ENCODE results near the gene MARCHF10. TPM values are rescaled to one million over a fixed set of nuclear protein-coding genes. Genes with fewer than 3 reads are reported as not detected.

The MARCHF10 gene
- total and polyA plus RNA-seq, 2 donors: 0.14 to 1.1 TPM

- Histone ChIP-seq H3K27ac (ENCODE audit: low read depth in 1 of 2, low read length in 1 of 2) (no peak overlapping the region), H3K36me3 (ENCODE audit: control insufficient read depth in 2 of 2, insufficient read depth in 2 of 2, low read length in 1 of 2) (no peaks in the 10 kb centered on the region), H3K27me3 (ENCODE audit: control insufficient read depth in 2 of 2, insufficient read depth in 1 of 2, low read length in 1 of 2) (no peaks in the 10 kb centered on the region), H3K4me3 (ENCODE audit: low read length in 2 of 2) (no peak overlapping the region), H3K9me3 (ENCODE audit: control insufficient read depth in 2 of 2, insufficient read depth in 1 of 2, low read length in 1 of 2) (peaks cover 0 to 5% of the 10 kb centered on the region in 2 donors), H3K4me1 (ENCODE audit: control insufficient read depth in 2 of 2, insufficient read depth in 2 of 2, low read length in 2 of 2) (no peaks in the 10 kb centered on the region)
- 94% methylated on average over 17 of the region's 17 CpGs for WGBS
- DNase-seq (ENCODE audit: low read depth in 6 of 9, low spot score in 9 of 9): no peak
Observed at GRCh38 chr17:62713086-62713881, 94.8 kb downstream of the MARCHF10 start.

- WGBS: 94% methylated on average over 8 of the region's 8 CpGs
- Histone ChIP-seq H3K27ac (ENCODE audit: low read depth in 1 of 2, low read length in 1 of 2) (no peak overlapping the region), H3K36me3 (ENCODE audit: control insufficient read depth in 2 of 2, insufficient read depth in 2 of 2, low read length in 1 of 2) (no peaks in the 10 kb centered on the region), H3K4me1 (ENCODE audit: control insufficient read depth in 2 of 2, insufficient read depth in 2 of 2, low read length in 2 of 2) (no peaks in the 10 kb centered on the region), H3K9me3 (ENCODE audit: control insufficient read depth in 2 of 2, insufficient read depth in 1 of 2, low read length in 1 of 2) (peaks cover 0 to 6% of the 10 kb centered on the region in 2 donors), H3K4me3 (ENCODE audit: low read length in 2 of 2) (no peak overlapping the region), H3K27me3 (ENCODE audit: control insufficient read depth in 2 of 2, insufficient read depth in 1 of 2, low read length in 1 of 2) (no peaks in the 10 kb centered on the region)
- DNase-seq (ENCODE audit: low read depth in 6 of 9, low spot score in 9 of 9): no peak
Observed at GRCh38 chr17:62712171-62712581, 95.9 kb downstream of the MARCHF10 start.

GRCh38 chr17:62708587-62708986 is 99.5 kb downstream of the MARCHF10 start:
- DNase-seq (ENCODE audit: low read depth in 6 of 9, low spot score in 9 of 9): no peak
- H3K27me3 ChIP-seq (ENCODE audit: control insufficient read depth in 2 of 2, insufficient read depth in 1 of 2, low read length in 1 of 2): peaks cover 5 to 25% of the 10 kb centered on the region in 2 donors
- H3K4me3 ChIP-seq (ENCODE audit: low read length in 2 of 2): no peak overlapping the region
- WGBS: 86% methylated on average over 2 of the region's 2 CpGs
- H3K36me3 ChIP-seq (ENCODE audit: control insufficient read depth in 2 of 2, insufficient read depth in 2 of 2, low read length in 1 of 2): no peaks in the 10 kb centered on the region
- H3K4me1 ChIP-seq (ENCODE audit: control insufficient read depth in 2 of 2, insufficient read depth in 2 of 2, low read length in 2 of 2): peaks cover 3 to 18% of the 10 kb centered on the region in 2 donors
- peaks cover 0 to 6% of the 10 kb centered on the region in 2 donors for H3K9me3 ChIP-seq (ENCODE audit: control insufficient read depth in 2 of 2, insufficient read depth in 1 of 2, low read length in 1 of 2)
- no peak overlapping the region for H3K27ac ChIP-seq (ENCODE audit: low read depth in 1 of 2, low read length in 1 of 2)

DNA sequence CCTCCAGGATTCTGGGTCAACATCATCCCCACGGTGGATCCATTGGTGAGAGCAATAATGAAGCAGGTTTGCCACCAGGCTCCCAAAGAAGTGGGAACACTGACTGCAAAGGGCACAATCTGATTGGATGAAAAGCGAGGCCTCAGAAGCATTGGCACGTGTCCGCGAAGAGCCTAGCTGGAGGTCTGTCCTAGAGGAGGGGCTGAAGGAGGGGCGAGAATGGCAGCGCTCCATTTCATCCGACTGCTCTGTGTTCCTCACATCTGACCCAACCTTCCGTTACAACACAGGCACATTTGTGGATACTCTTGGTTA is 100.7 kb downstream of the MARCHF10 start:
- WGBS: 98% methylated on average over 9 of the region's 9 CpGs
- H3K36me3 ChIP-seq (ENCODE audit: control insufficient read depth in 2 of 2, insufficient read depth in 2 of 2, low read length in 1 of 2): no peaks in the 10 kb centered on the region
- H3K4me1 ChIP-seq (ENCODE audit: control insufficient read depth in 2 of 2, insufficient read depth in 2 of 2, low read length in 2 of 2): peaks cover 3 to 22% of the 10 kb centered on the region in 2 donors
- no peak overlapping the region for H3K4me3 ChIP-seq (ENCODE audit: low read length in 2 of 2)
- no peak for DNase-seq (ENCODE audit: low read depth in 6 of 9, low spot score in 9 of 9)
- no peak overlapping the region for H3K27ac ChIP-seq (ENCODE audit: low read depth in 1 of 2, low read length in 1 of 2)
- peaks cover 5 to 33% of the 10 kb centered on the region in 2 donors for H3K27me3 ChIP-seq (ENCODE audit: control insufficient read depth in 2 of 2, insufficient read depth in 1 of 2, low read length in 1 of 2)
- peaks cover 0 to 6% of the 10 kb centered on the region in 2 donors for H3K9me3 ChIP-seq (ENCODE audit: control insufficient read depth in 2 of 2, insufficient read depth in 1 of 2, low read length in 1 of 2)

DNA sequence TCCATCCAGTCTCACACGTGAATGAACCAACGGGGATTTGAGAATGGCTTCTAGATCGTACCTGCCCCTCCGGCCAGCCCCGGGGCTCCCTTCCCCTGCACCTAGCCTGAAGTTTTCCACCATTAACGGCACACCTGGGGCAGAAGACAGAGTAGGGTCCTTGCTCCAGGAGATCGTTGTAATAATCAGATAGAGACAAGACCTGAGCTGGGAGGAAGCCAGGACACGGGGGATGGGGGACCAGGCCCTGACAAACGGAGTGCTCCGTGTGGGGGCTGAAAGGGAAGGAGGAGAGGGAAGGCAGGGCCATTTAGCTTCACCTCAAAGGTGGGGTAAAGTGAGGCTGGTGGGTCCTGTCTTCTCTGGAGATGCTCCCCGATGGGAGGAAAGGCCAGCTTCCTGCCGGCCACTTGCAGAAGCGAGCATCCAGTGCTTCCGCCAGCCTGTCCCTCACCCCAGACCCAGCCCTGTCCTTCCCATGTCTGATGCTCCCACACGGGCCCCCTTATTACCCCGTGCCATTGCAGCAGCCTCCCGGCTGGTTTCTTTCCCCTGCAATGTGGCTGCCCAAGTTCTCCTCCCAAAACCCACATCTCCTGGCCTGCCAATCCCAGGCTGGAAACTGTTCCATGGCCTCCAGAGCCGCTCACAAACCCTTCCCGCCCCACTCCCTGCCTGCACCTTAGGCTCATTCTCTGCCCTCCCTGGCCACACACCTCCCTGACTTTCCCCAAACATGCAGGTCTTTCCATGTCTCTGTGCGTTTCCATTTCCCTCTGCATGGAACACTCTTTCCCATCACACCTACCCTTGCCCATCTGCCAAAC is 101.3 kb downstream of the MARCHF10 start:
- 96% methylated on average over 20 of the region's 20 CpGs for WGBS
- no peak overlapping the region for H3K27ac ChIP-seq (ENCODE audit: low read depth in 1 of 2, low read length in 1 of 2)
- DNase-seq (ENCODE audit: low read depth in 6 of 9, low spot score in 9 of 9): no peak
- H3K4me1 ChIP-seq (ENCODE audit: control insufficient read depth in 2 of 2, insufficient read depth in 2 of 2, low read length in 2 of 2): peaks cover 3 to 22% of the 10 kb centered on the region in 2 donors
- H3K27me3 ChIP-seq (ENCODE audit: control insufficient read depth in 2 of 2, insufficient read depth in 1 of 2, low read length in 1 of 2): peaks cover 5 to 33% of the 10 kb centered on the region in 2 donors
- peaks cover 0 to 6% of the 10 kb centered on the region in 2 donors for H3K9me3 ChIP-seq (ENCODE audit: control insufficient read depth in 2 of 2, insufficient read depth in 1 of 2, low read length in 1 of 2)
- no peaks in the 10 kb centered on the region for H3K36me3 ChIP-seq (ENCODE audit: control insufficient read depth in 2 of 2, insufficient read depth in 2 of 2, low read length in 1 of 2)
- H3K4me3 ChIP-seq (ENCODE audit: low read length in 2 of 2): no peak overlapping the region

- Histone ChIP-seq H3K27ac (ENCODE audit: low read depth in 1 of 2, low read length in 1 of 2) (no peak overlapping the region), H3K36me3 (ENCODE audit: control insufficient read depth in 2 of 2, insufficient read depth in 2 of 2, low read length in 1 of 2) (no peaks in the 10 kb centered on the region), H3K27me3 (ENCODE audit: control insufficient read depth in 2 of 2, insufficient read depth in 1 of 2, low read length in 1 of 2) (peaks cover 5 to 33% of the 10 kb centered on the region in 2 donors), H3K9me3 (ENCODE audit: control insufficient read depth in 2 of 2, insufficient read depth in 1 of 2, low read length in 1 of 2) (peaks cover 0 to 6% of the 10 kb centered on the region in 2 donors), H3K4me1 (ENCODE audit: control insufficient read depth in 2 of 2, insufficient read depth in 2 of 2, low read length in 2 of 2) (peaks cover 3 to 26% of the 10 kb centered on the region in 2 donors), H3K4me3 (ENCODE audit: low read length in 2 of 2) (no peak overlapping the region)
- DNase-seq (ENCODE audit: low read depth in 6 of 9, low spot score in 9 of 9): no peak
- WGBS: 94% methylated on average over 14 of the region's 14 CpGs
Observed at GRCh38 chr17:62705778-62706597, 102.1 kb downstream of the MARCHF10 start.

DNA sequence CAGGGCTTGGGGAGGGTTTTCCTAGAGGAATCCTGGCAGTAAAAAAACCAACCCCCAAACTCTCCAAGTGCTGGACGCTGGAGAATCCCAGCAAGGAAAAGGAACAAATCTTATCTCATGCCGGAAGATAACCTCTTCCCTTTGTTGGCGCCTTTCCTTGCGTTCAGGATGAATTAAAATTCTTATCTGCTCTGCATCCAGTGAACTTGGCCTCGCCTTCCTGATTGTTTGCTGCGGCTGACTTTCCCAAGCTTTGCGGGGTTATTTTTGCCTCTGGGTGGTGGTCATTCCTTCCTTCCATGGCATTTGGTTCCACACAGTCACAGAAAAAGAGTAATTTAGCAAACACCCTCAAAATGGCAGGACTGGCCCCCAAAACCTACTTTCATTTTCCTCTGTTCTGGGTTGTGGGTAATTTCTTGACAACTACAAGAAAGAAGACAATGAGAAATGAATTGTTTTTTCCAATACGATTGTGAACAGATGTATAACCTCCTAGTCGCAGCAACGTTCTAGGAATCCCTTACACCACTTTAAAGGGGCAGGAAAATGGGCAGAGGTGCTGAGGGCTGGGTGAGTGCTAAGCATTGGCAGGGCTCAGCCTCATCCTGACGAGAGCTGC is 102.8 kb downstream of the MARCHF10 start:
- peak in 1 of 9 donors; percentile 4 for DNase-seq (ENCODE audit: low read depth in 6 of 9, low spot score in 9 of 9)
- no peaks in the 10 kb centered on the region for H3K36me3 ChIP-seq (ENCODE audit: control insufficient read depth in 2 of 2, insufficient read depth in 2 of 2, low read length in 1 of 2)
- H3K27ac ChIP-seq (ENCODE audit: low read depth in 1 of 2, low read length in 1 of 2): no peak overlapping the region
- H3K4me1 ChIP-seq (ENCODE audit: control insufficient read depth in 2 of 2, insufficient read depth in 2 of 2, low read length in 2 of 2): peaks cover 3 to 26% of the 10 kb centered on the region in 2 donors
- H3K9me3 ChIP-seq (ENCODE audit: control insufficient read depth in 2 of 2, insufficient read depth in 1 of 2, low read length in 1 of 2): peaks cover 0 to 6% of the 10 kb centered on the region in 2 donors
- H3K4me3 ChIP-seq (ENCODE audit: low read length in 2 of 2): no peak overlapping the region
- H3K27me3 ChIP-seq (ENCODE audit: control insufficient read depth in 2 of 2, insufficient read depth in 1 of 2, low read length in 1 of 2): peaks cover 5 to 33% of the 10 kb centered on the region in 2 donors
- WGBS: 89% methylated on average over 11 of the region's 11 CpGs

DNA sequence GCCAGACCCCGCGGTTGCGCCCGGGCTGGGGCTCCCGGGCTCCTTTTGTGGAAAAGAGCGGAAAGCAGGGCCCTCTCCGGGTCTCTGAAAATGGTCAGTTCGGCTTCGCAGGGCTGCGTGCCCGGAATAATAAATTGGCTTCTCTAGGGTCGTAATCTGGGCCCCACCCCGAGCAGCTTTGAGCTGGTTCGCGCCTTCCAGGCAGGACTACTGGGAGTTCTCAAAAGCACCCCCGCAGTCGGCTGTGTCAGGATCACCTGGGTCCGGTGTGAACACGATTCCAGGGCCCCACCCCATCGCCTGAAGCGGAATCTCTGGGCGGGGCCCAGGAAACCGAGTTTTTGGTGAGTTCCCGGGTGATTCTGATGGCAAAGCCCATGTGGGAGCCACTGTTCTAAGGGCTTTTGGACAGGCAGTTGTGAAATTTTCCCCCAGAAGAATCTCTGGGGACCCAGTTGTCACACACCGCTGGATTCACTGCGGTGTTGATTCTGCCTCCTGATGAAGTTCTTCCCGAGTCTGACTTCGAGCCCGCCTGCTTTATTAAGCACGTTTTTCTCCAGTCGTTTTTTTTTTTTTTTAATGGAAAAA is 103.6 kb downstream of the MARCHF10 start:
- 13% methylated on average over 31 of the region's 31 CpGs for WGBS
- DNase-seq (ENCODE audit: low read depth in 6 of 9, low spot score in 9 of 9): peak in 1 of 9 donors; percentile 21
- peaks cover 5 to 33% of the 10 kb centered on the region in 2 donors for H3K27me3 ChIP-seq (ENCODE audit: control insufficient read depth in 2 of 2, insufficient read depth in 1 of 2, low read length in 1 of 2)

More for the DNA sequence above, 103.6 kb downstream of the MARCHF10 start:
- Histone ChIP-seq H3K4me3 (ENCODE audit: low read length in 2 of 2) (peak overlapping the region; percentile 40 to 81), H3K9me3 (ENCODE audit: control insufficient read depth in 2 of 2, insufficient read depth in 1 of 2, low read length in 1 of 2) (peaks cover 0 to 6% of the 10 kb centered on the region in 2 donors), H3K36me3 (ENCODE audit: control insufficient read depth in 2 of 2, insufficient read depth in 2 of 2, low read length in 1 of 2) (no peaks in the 10 kb centered on the region), H3K27ac (ENCODE audit: low read depth in 1 of 2, low read length in 1 of 2) (peak overlapping the region; percentile 26 to 31), H3K4me1 (ENCODE audit: control insufficient read depth in 2 of 2, insufficient read depth in 2 of 2, low read length in 2 of 2) (peaks cover 3 to 26% of the 10 kb centered on the region in 2 donors)

Measured in thymus (tissue), 11 donors.